HCT116 (cell line): ENCODE data around the gene ABCC8. TPM values are rescaled to one million over a fixed set of nuclear protein-coding genes. Genes with fewer than 3 reads are reported as not detected.

ENCODE experiments used
- ATAC-seq: fragments of 200-7000 bp; cut with Tn5 transposase; 2 replicates; pipeline ENCODE4 v1.9.1; 2020; ENCODE audit warnings: mild to moderate bottlenecking, moderate library complexity
- BruUV-seq: library from RNA; stranded (reverse); fragments of 400-500 nt; replicated peaks from 2 replicates; lab custom pipeline; 2021; lab: Mats Ljungman, UMichigan
- CTCF ChIA-PET: fragments of 300-600 bp; sonication (Branson Sonifier 250); formaldehyde crosslinking; loops from one replicate; lab custom pipeline; 2021; ENCODE audit warnings: antibody characterized with exemption; lab: Charles Lee
- POLR2A ChIA-PET: fragments of 300-600, 350-600 bp; sonication (Branson Sonifier 250); formaldehyde crosslinking; loops from one replicate; lab custom pipeline; 2021; ENCODE audit warnings: antibody characterized with exemption; lab: Charles Lee
- RAD21 ChIA-PET, 2 experiments: fragments of 300-600 bp; sonication (Branson Sonifier 250); formaldehyde crosslinking; loops; one replicate each; lab custom pipeline; 2023; ENCODE audit warnings: low total read pairs in 2 of 2; ENCODE audit not compliant: uncharacterized antibody in 2 of 2, unreplicated experiment in 2 of 2, low non-redundant PET in 1 of 2; lab: Charles Lee
- DNase-seq: peaks from one replicate; pipeline ENCODE4 v3.0.0-alpha.2; 2010; ENCODE audit warnings: low read depth, low spot score
- H2AFZ ChIP-seq: fragments of 200-600 bp; shearing (Covaris generic), sonication (generic); 2 replicates; pipeline ENCODE4 v1.6.1; 2017; ENCODE audit warnings: low read depth, mixed run types, mixed read lengths, antibody characterized with exemption, low read length; ENCODE audit not compliant: poor library complexity, severe bottlenecking
- H3K27ac ChIP-seq: 2 replicates; pipeline ENCODE4 v1.5.1; 2012; ENCODE audit warnings: low read depth, low read length
- H3K27me3 ChIP-seq: fragments of 200-600 bp; sonication (generic); 2 replicates; pipeline ENCODE4 v1.6.1; 2016; ENCODE audit warnings: mixed run types, low read length, mixed read lengths; ENCODE audit not compliant: insufficient read depth
- H3K36me3 ChIP-seq, 2 experiments: fragments of 200-500 bp in 1 of 2; fragments of 200-600 bp in 1 of 2; sonication (Bioruptor generic) in 1 of 2; sonication (generic) in 1 of 2; 2 replicates each; pipeline versions ENCODE4 v1.5.1 to v1.6.1; 2014 to 2016; ENCODE audit warnings: low read length in 2 of 2, inconsistent platforms in 1 of 2, mixed read lengths in 1 of 2, mixed run types in 1 of 2; ENCODE audit not compliant: insufficient read depth in 2 of 2, control insufficient read depth in 1 of 2
- H3K4me1 ChIP-seq, 2 experiments: fragments of 200-600 bp in 1 of 2; sonication (generic) in 1 of 2; 2 replicates each; pipeline versions ENCODE4 v1.5.1 to v1.6.1; 2012 to 2017; ENCODE audit warnings: low read length in 2 of 2, inconsistent platforms in 1 of 2, mild to moderate bottlenecking in 1 of 2, mixed read lengths in 1 of 2, mixed run types in 1 of 2, moderate library complexity in 1 of 2; ENCODE audit not compliant: insufficient read depth in 2 of 2, control insufficient read depth in 1 of 2
- H3K4me2 ChIP-seq: fragments of 200-600 bp; sonication (generic); 2 replicates; pipeline ENCODE4 v1.6.1; 2017; ENCODE audit warnings: mixed run types, low read length, mixed read lengths
- H3K4me3 ChIP-seq, 2 experiments: fragments of 200-600 bp in 1 of 2; sonication (generic) in 1 of 2; replicated peaks in 1 of 2; 2 replicates each; pipeline ENCODE4 v1.5.1; 2011 to 2016; ENCODE audit warnings: low read length in 2 of 2, control low read depth in 1 of 2, low read depth in 1 of 2, mild to moderate bottlenecking in 1 of 2, mixed read lengths in 1 of 2, mixed run types in 1 of 2
- H3K79me2 ChIP-seq: fragments of 200-600 bp; sonication (generic); 2 replicates; pipeline ENCODE4 v1.6.1; 2017; ENCODE audit warnings: mild to moderate bottlenecking, mixed run types, low read length, moderate library complexity, mixed read lengths; ENCODE audit not compliant: insufficient read depth
- H3K9ac ChIP-seq: fragments of 200-600 bp; sonication (generic); 2 replicates; pipeline ENCODE4 v1.6.1; 2016; ENCODE audit warnings: low read length, mixed read lengths
- H3K9me2 ChIP-seq: fragments of 200-600 bp; sonication (generic), shearing (Covaris generic); 2 replicates; pipeline ENCODE4 v1.6.1; 2017; ENCODE audit warnings: mixed run types, mild to moderate bottlenecking, moderate library complexity; ENCODE audit not compliant: insufficient read depth
- H3K9me3 ChIP-seq, 2 experiments: fragments of 200-500 bp in 1 of 2; fragments of 200-600 bp in 1 of 2; sonication (Bioruptor generic) in 1 of 2; sonication (generic) in 1 of 2; 2 replicates each; pipeline ENCODE4 v1.6.1; 2014 to 2017; ENCODE audit warnings: low read length in 2 of 2, mixed read lengths in 2 of 2, inconsistent platforms in 1 of 2, low read depth in 1 of 2, mild to moderate bottlenecking in 1 of 2, mixed run types in 1 of 2, moderate library complexity in 1 of 2; ENCODE audit not compliant: control insufficient read depth in 1 of 2, insufficient read depth in 1 of 2
- H4K20me1 ChIP-seq: fragments of 200-600 bp; sonication (generic), shearing (Covaris generic); 2 replicates; pipeline ENCODE4 v1.6.1; 2017; ENCODE audit warnings: mixed run types, mild to moderate bottlenecking, moderate library complexity; ENCODE audit not compliant: insufficient read depth
- CBX3 ChIP-seq: IDR thresholded peaks from 2 replicates; pipeline ENCODE4 v1.6.1; 2012; ENCODE audit warnings: low read depth
- CEBPB ChIP-seq: IDR thresholded peaks from 2 replicates; pipeline ENCODE4 v1.6.1; 2012; ENCODE audit warnings: low read depth
- EGR1 ChIP-seq: IDR thresholded peaks from 2 replicates; pipeline ENCODE4 v1.6.1; 2012; ENCODE audit warnings: low read depth
- EZH2 ChIP-seq: fragments of 200-600 bp; sonication (generic); IDR thresholded peaks from 2 replicates; pipeline ENCODE4 v1.6.1; 2017; ENCODE audit warnings: antibody characterized with exemption, mixed run types
- EZH2phosphoT487 ChIP-seq: fragments of 200-600 bp; IDR thresholded peaks from 2 replicates; pipeline ENCODE4 v1.6.1; 2018; ENCODE audit warnings: antibody characterized with exemption, borderline replicate concordance
- POLR2A ChIP-seq: IDR thresholded peaks from 2 replicates; pipeline ENCODE4 v1.7.0; 2011; ENCODE audit warnings: borderline replicate concordance; ENCODE audit not compliant: insufficient read depth, insufficient read length; ENCODE audit errors: extremely low read depth
- SRF ChIP-seq: IDR thresholded peaks from 2 replicates; pipeline ENCODE4 v1.6.1; 2012; ENCODE audit warnings: low read depth
- intact Hi-C: fragments of 100-400 bp; cut with micrococcal nuclease; formaldehyde crosslinking; loops from 2 replicates; pipeline ENCODE4 v1.10.0; 2022
- total RNA-seq: library from RNA; stranded (reverse); gene quantifications from one replicate; pipeline ENCODE4 v1.2.1, GENCODE V29; 2021; ENCODE audit not compliant: unreplicated experiment
- TF ChIP-seq, protein P1 (sequence below): IDR thresholded peaks from 2 replicates; pipeline ENCODE4 v1.6.1; 2012; ENCODE audit warnings: low read depth

The ABCC8 gene
- total RNA-seq, 1 experiment from 2014 or later: 0.39 TPM

DNA sequence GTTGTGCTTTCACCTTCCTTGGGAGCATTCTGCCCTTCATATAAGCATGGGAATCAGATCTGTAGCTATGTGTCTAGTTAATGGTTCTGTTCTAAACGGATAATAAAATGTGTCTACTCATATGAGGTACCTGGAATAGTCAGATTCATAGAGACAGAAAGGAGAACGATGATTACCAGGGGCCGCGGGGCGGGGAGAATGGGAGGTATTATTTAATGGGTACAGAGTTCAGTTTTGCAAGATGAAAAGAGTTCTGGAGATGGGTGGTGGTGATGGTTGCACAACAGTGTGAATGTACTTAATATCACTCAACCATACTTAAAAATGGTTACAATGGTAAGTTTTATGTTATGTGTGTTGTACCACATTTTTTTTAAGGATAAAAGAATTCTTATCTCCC, 10.0 kb upstream of the ABCC8 start (continued):
- TF ChIP-seq POLR2A: no peak
- TF ChIP-seq EZH2: no peak

DNA sequence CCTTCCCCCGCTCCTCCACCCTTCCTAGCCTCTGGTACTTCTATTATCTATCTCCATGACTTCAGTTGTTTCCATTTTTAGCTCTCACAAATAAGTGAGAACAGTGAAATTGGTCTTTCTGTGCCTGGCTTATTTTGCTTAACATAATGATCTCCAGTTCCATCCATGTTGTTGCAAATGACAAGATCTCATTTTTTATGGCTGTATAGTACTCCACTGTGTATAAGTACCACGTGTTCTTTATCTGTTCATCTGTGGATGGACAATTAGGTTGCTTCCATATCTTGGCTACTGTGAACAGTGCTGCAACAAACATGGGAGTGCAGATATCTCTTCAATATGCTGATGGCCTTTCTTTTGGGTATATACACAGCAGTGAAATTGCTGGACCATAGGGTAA, 6.9 kb upstream of the ABCC8 start:
- intact Hi-C loops: no loop called here
- TF ChIP-seq CEBPB (no peak), CBX3 (no peak), EGR1 (no peak), EZH2phosphoT487 (no peak), SRF (no peak)
- TF ChIP-seq, protein P1, sequence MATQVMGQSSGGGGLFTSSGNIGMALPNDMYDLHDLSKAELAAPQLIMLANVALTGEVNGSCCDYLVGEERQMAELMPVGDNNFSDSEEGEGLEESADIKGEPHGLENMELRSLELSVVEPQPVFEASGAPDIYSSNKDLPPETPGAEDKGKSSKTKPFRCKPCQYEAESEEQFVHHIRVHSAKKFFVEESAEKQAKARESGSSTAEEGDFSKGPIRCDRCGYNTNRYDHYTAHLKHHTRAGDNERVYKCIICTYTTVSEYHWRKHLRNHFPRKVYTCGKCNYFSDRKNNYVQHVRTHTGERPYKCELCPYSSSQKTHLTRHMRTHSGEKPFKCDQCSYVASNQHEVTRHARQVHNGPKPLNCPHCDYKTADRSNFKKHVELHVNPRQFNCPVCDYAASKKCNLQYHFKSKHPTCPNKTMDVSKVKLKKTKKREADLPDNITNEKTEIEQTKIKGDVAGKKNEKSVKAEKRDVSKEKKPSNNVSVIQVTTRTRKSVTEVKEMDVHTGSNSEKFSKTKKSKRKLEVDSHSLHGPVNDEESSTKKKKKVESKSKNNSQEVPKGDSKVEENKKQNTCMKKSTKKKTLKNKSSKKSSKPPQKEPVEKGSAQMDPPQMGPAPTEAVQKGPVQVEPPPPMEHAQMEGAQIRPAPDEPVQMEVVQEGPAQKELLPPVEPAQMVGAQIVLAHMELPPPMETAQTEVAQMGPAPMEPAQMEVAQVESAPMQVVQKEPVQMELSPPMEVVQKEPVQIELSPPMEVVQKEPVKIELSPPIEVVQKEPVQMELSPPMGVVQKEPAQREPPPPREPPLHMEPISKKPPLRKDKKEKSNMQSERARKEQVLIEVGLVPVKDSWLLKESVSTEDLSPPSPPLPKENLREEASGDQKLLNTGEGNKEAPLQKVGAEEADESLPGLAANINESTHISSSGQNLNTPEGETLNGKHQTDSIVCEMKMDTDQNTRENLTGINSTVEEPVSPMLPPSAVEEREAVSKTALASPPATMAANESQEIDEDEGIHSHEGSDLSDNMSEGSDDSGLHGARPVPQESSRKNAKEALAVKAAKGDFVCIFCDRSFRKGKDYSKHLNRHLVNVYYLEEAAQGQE: no peak
- CTCF ChIA-PET: no interaction called here

More for the DNA sequence above, 6.9 kb upstream of the ABCC8 start:
- no peaks in the 10 kb centered on the region for H3K9me2 ChIP-seq
- H3K79me2 ChIP-seq: no peaks in the 10 kb centered on the region
- H3K9me3 ChIP-seq: no peaks in the 10 kb centered on the region
- no TSS peak for BruUV-seq
- H4K20me1 ChIP-seq: no peaks in the 10 kb centered on the region
- H3K4me2 ChIP-seq: no peak overlapping the region
- ATAC-seq: no peak
- no peak overlapping the region for H3K27ac ChIP-seq
- no peak overlapping the region for H3K4me3 ChIP-seq
- H2AFZ ChIP-seq: no peak overlapping the region
- RAD21 ChIA-PET: no interaction called here
- no peaks in the 10 kb centered on the region for H3K36me3 ChIP-seq
- H3K27me3 ChIP-seq: no peaks in the 10 kb centered on the region
- peaks cover 0 to 10% of the 10 kb centered on the region in 2 experiments; a peak in 2 of 4 replicates for H3K4me1 ChIP-seq
- no peak overlapping the region for H3K9ac ChIP-seq
- DNase-seq: no peak
- POLR2A ChIA-PET: no interaction called here
